HepG2 (cell line): ENCODE results near the gene SNX11. TPM values are rescaled to one million over a fixed set of nuclear protein-coding genes. Genes with fewer than 3 reads are reported as not detected.
A peak's percentile ranks its signal among the peaks of the same experiment; 100 is the strongest.

ENCODE experiments used
- CREB1 ChIP-seq, 2 experiments: fragments of 450-650 bp in 1 of 2; IDR thresholded peaks; 2 replicates each; pipeline ENCODE4 v1.6.1; 2016 to 2017; ENCODE audit warnings: control low read depth in 1 of 2, mild to moderate bottlenecking in 1 of 2, missing compliant biosample characterization in 1 of 2, missing genetic modification characterization in 1 of 2
- FOXC1 ChIP-seq: sonication (generic); formaldehyde crosslinking; IDR thresholded peaks from 2 replicates; pipeline ENCODE4 v1.8.0; 2022; ENCODE audit warnings: mild to moderate bottlenecking, missing genetic modification reagents, borderline replicate concordance
- KLF9 ChIP-seq: IDR thresholded peaks from 2 replicates; pipeline ENCODE4 v1.6.1; 2016; ENCODE audit warnings: low read depth
- MED13 ChIP-seq: sonication (generic); formaldehyde crosslinking; IDR thresholded peaks from 2 replicates; pipeline ENCODE4 v1.5.0; 2020; ENCODE audit warnings: missing genetic modification reagents
- NFYB ChIP-seq: sonication (generic); formaldehyde crosslinking; IDR thresholded peaks from 2 replicates; pipeline ENCODE4 v1.4.0; 2020; ENCODE audit warnings: missing genetic modification reagents
- NR3C1 ChIP-seq: sonication (generic); formaldehyde crosslinking; IDR thresholded peaks from 2 replicates; pipeline ENCODE4 v1.4.0; 2020; ENCODE audit warnings: missing genetic modification reagents
- RFX1 ChIP-seq: fragments of 450-650 bp; IDR thresholded peaks from 2 replicates; pipeline ENCODE4 v1.6.1; 2017
- SMAD1 ChIP-seq: sonication (generic); formaldehyde crosslinking; IDR thresholded peaks from 2 replicates; pipeline ENCODE4 v1.4.0; 2020; ENCODE audit warnings: missing genetic modification reagents, low read depth, mild to moderate bottlenecking, borderline replicate concordance
- ZNF143 ChIP-seq: sonication (generic); formaldehyde crosslinking; IDR thresholded peaks from 2 replicates; pipeline ENCODE4 v1.4.0; 2020; ENCODE audit warnings: missing genetic modification reagents
- ZNF317 ChIP-seq: sonication (generic); formaldehyde crosslinking; IDR thresholded peaks from 2 replicates; pipeline ENCODE4 v1.5.0; 2020; ENCODE audit warnings: mild to moderate bottlenecking, missing genetic modification reagents
- ZNF546 ChIP-seq: sonication (generic); formaldehyde crosslinking; conservative IDR thresholded peaks from 2 replicates; pipeline ENCODE4 v1.8.1; 2023; ENCODE audit warnings: mild to moderate bottlenecking, missing genetic modification reagents
- ZNF564 ChIP-seq: sonication (generic); formaldehyde crosslinking; IDR thresholded peaks from 2 replicates; pipeline ENCODE4 v1.8.1; 2023; ENCODE audit warnings: mild to moderate bottlenecking, missing genetic modification reagents
- ZNF607 ChIP-seq: sonication (generic); formaldehyde crosslinking; IDR thresholded peaks from 2 replicates; pipeline ENCODE4 v1.5.1; 2020; ENCODE audit warnings: missing genetic modification reagents, mild to moderate bottlenecking, borderline replicate concordance
- polyA plus RNA-seq, 8 experiments: library from polyadenylated mRNA; depleted of rRNA in 3 of 8; stranded (reverse) in 7 of 8; unstranded in 1 of 8; fragments of >200 nt; fragmentation: Illumina TruSeq in 4 of 8; extraction: Trizol in 4 of 8; gene quantifications; 2 replicates each; pipeline versions ENCODE4 v1.2.1 to v1.2.3, GENCODE V29; 2011 to 2016; ENCODE audit warnings: low read depth in 4 of 8, missing spikeins in 1 of 8, mixed read lengths in 1 of 8; ENCODE audit not compliant: insufficient read depth in 1 of 8
- total RNA-seq, 5 experiments: library from RNA; depleted of rRNA; stranded (reverse); fragments of >200 nt; fragmentation: Illumina TruSeq; extraction: Trizol; gene quantifications; 2 replicates each; pipeline ENCODE4 v1.2.3, GENCODE V29; 2016; ENCODE audit warnings: low read depth in 1 of 5
- TF ChIP-seq, protein P1 (sequence below): sonication (generic); formaldehyde crosslinking; IDR thresholded peaks from 2 replicates; pipeline ENCODE4 v1.4.0; 2020; ENCODE audit warnings: missing genetic modification reagents, mild to moderate bottlenecking, borderline replicate concordance
- TF ChIP-seq, protein P2 (sequence below): sonication (generic); formaldehyde crosslinking; IDR thresholded peaks from 2 replicates; pipeline ENCODE4 v1.4.0; 2020; ENCODE audit warnings: mild to moderate bottlenecking, missing genetic modification reagents
- TF ChIP-seq, protein P3 (sequence below), 2 experiments: sonication (generic) in 1 of 2; formaldehyde crosslinking in 1 of 2; IDR thresholded peaks; 2 replicates each; pipeline versions ENCODE4 v1.4.0 to v1.6.1; 2016 to 2020; ENCODE audit warnings: borderline replicate concordance in 1 of 2, low read depth in 1 of 2, mild to moderate bottlenecking in 1 of 2, missing genetic modification reagents in 1 of 2
- TF ChIP-seq, protein P4 (sequence below): sonication (generic); formaldehyde crosslinking; IDR thresholded peaks from 2 replicates; pipeline ENCODE4 v1.5.0; 2020; ENCODE audit warnings: mild to moderate bottlenecking, missing genetic modification reagents, moderate library complexity

Gene SNX11
- total and polyA plus RNA-seq, 2 of the 13 experiments (the other 11 are each of a cell fraction or from before 2014, with no cell fraction given), result 12.9 to 14.0 TPM

DNA sequence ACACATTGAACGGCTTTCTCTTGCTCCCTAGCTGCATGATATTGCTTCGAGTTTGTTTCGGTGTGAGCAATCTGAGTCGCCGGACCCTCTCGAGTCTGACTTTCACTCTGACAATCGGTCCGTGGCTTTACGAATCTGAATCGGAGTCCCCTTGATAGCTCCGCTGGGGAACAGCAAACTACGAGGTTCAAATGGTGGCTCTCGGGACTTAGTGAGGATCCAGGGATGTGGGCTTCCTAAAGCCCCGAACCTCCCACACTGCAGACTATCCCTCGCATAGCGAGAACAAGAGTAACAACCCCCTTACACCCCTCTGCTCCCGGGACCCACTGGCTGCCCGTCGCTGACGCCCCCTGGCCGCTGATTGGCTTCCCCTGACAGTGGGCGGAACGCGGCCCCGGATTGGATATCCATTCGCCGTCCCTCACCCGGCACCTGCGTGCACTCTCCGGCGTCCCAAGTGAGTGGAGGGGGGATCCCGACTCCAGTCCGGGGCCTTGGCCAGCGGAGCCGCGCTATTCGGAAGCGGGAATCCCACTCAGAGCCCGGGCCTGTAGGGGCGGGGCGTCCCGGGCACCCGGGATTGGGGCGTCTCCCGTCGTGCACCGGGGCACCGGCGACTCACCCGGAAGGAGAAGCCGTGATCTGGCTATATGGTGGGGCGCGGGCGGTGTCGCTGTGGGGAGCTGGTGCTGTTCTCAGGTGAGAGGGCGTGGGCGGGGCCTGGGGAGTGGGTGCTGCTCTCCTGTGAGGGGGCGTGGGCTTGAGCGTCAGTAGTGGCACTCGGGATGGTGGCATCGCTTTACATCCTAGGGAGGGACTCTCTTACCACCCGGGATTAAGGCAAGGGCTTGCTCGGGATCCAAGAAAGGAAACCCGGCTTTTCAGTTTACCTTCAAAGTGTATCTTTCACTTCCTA is at the start of gene SNX11 (continued):
- TF ChIP-seq NR3C1 (CRISPR knock-in tag) (no peak), CREB1 (IDR thresholded peaks at IDR 0.05) (peak; percentile 62), CREB1 (CRISPR knock-in tag; IDR thresholded peaks at IDR 0.05) (peak; percentile 81), NFYB (CRISPR knock-in tag) (peak; percentile 98), ZNF546 (CRISPR knock-in tag) (no peak; the same call in 1 of the 2 replicates), ZNF143 (CRISPR knock-in tag) (peak; percentile 92), MED13 (CRISPR knock-in tag) (peak; percentile 53; the same call in 1 of the 2 replicates), RFX1 (no peak), ZNF607 (CRISPR knock-in tag) (peak; percentile 98), SMAD1 (CRISPR knock-in tag) (peak; percentile 90), ZNF317 (CRISPR knock-in tag) (peak; percentile 91), ZNF564 (CRISPR knock-in tag) (peak; percentile 83; the same call in 1 of the 2 replicates), FOXC1 (peak; percentile 79; the same call in 1 of the 2 replicates), KLF9 (peak; percentile 64)
- TF ChIP-seq, protein P1, sequence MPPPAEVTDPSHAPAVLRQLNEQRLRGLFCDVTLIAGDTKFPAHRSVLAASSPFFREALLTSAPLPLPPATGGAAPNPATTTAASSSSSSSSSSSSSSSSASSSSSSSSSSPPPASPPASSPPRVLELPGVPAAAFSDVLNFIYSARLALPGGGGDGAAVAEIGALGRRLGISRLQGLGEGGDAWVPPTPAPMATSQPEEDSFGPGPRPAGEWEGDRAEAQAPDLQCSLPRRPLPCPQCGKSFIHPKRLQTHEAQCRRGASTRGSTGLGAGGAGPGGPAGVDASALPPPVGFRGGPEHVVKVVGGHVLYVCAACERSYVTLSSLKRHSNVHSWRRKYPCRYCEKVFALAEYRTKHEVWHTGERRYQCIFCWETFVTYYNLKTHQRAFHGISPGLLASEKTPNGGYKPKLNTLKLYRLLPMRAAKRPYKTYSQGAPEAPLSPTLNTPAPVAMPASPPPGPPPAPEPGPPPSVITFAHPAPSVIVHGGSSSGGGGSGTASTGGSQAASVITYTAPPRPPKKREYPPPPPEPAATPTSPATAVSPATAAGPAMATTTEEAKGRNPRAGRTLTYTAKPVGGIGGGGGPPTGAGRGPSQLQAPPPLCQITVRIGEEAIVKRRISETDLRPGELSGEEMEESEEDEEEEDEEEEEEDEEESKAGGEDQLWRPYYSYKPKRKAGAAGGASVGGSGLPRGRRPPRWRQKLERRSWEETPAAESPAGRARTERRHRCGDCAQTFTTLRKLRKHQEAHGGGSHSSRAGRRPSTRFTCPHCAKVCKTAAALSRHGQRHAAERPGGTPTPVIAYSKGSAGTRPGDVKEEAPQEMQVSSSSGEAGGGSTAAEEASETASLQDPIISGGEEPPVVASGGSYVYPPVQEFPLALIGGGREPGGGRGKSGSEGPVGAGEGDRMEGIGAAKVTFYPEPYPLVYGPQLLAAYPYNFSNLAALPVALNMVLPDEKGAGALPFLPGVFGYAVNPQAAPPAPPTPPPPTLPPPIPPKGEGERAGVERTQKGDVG, result peak; percentile 83; the same call in 1 of the 2 replicates
- TF ChIP-seq, protein P2, sequence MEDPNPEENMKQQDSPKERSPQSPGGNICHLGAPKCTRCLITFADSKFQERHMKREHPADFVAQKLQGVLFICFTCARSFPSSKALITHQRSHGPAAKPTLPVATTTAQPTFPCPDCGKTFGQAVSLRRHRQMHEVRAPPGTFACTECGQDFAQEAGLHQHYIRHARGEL, result 0 out of 2 replicates have a peak, but pooled peaks have one; percentile 71
- TF ChIP-seq, protein P3, sequence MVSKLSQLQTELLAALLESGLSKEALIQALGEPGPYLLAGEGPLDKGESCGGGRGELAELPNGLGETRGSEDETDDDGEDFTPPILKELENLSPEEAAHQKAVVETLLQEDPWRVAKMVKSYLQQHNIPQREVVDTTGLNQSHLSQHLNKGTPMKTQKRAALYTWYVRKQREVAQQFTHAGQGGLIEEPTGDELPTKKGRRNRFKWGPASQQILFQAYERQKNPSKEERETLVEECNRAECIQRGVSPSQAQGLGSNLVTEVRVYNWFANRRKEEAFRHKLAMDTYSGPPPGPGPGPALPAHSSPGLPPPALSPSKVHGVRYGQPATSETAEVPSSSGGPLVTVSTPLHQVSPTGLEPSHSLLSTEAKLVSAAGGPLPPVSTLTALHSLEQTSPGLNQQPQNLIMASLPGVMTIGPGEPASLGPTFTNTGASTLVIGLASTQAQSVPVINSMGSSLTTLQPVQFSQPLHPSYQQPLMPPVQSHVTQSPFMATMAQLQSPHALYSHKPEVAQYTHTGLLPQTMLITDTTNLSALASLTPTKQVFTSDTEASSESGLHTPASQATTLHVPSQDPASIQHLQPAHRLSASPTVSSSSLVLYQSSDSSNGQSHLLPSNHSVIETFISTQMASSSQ (IDR thresholded peaks at IDR 0.05; ENCODE audit: low read depth), result no peak
- TF ChIP-seq, protein P3 (CRISPR knock-in tag; IDR thresholded peaks at IDR 0.05; ENCODE audit: borderline replicate concordance), result peak; percentile 57; the same call in 1 of the 2 replicates
- TF ChIP-seq, protein P4, sequence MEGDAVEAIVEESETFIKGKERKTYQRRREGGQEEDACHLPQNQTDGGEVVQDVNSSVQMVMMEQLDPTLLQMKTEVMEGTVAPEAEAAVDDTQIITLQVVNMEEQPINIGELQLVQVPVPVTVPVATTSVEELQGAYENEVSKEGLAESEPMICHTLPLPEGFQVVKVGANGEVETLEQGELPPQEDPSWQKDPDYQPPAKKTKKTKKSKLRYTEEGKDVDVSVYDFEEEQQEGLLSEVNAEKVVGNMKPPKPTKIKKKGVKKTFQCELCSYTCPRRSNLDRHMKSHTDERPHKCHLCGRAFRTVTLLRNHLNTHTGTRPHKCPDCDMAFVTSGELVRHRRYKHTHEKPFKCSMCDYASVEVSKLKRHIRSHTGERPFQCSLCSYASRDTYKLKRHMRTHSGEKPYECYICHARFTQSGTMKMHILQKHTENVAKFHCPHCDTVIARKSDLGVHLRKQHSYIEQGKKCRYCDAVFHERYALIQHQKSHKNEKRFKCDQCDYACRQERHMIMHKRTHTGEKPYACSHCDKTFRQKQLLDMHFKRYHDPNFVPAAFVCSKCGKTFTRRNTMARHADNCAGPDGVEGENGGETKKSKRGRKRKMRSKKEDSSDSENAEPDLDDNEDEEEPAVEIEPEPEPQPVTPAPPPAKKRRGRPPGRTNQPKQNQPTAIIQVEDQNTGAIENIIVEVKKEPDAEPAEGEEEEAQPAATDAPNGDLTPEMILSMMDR (CRISPR knock-in tag), result peak; percentile 65
